IPS-NIHi7 (cell line): ENCODE data around the gene PIGS.
"Not testable (repeated sequence)": the region's sequence is repeated elsewhere in the genome, so short reads cannot be mapped to it uniquely, and the experiment has no call there.

Source experiments
- DNase-seq: peaks from one replicate; pipeline ENCODE4 v3.0.0; 2012; ENCODE audit warnings: mixed read lengths; ENCODE audit errors: extremely low spot score

The PIGS gene

GRCh38 chr17:28529013-28529400 lies 42.3 kb downstream of the PIGS start:
- no peak for DNase-seq

GRCh38 chr17:28528327-28529012 lies 42.9 kb downstream of the PIGS start:
- DNase-seq = no peak

GRCh38 chr17:28527859-28528258 lies 43.5 kb downstream of the PIGS start:
- DNase-seq = no peak

- no peak for DNase-seq
These were observed 44.1 kb downstream of the PIGS start for GRCh38 chr17:28527181-28527681.

GRCh38 chr17:28526381-28526780 lies 44.9 kb downstream of the PIGS start:
- no peak for DNase-seq

GRCh38 chr17:28524476-28525424 lies 46.6 kb downstream of the PIGS start:
- no peak for DNase-seq

- DNase-seq = no peak
These were observed 47.4 kb downstream of the PIGS start for GRCh38 chr17:28523876-28524275.

- DNase-seq = no peak
These were observed 48.1 kb downstream of the PIGS start for GRCh38 chr17:28523186-28523585.

GRCh38 chr17:28522281-28522680 lies 49.0 kb downstream of the PIGS start:
- not testable (repeated sequence) for DNase-seq

GRCh38 chr17:28521311-28522085 lies 49.8 kb downstream of the PIGS start:
- peak; percentile 75 for DNase-seq

- no peak for DNase-seq
These were observed 50.6 kb downstream of the PIGS start for GRCh38 chr17:28520687-28521086.

- no peak for DNase-seq
These were observed 52.1 kb downstream of the PIGS start for GRCh38 chr17:28519236-28519635.

- no peak for DNase-seq
These were observed 52.7 kb downstream of the PIGS start for GRCh38 chr17:28518578-28518977.

GRCh38 chr17:28518132-28518531 lies 53.2 kb downstream of the PIGS start:
- no peak for DNase-seq

GRCh38 chr17:28515518-28515917 lies 55.8 kb downstream of the PIGS start:
- DNase-seq = no peak

- no peak for DNase-seq
These were observed 56.7 kb downstream of the PIGS start for GRCh38 chr17:28514561-28515002.

GRCh38 chr17:28513476-28513875 lies 57.8 kb downstream of the PIGS start:
- no peak for DNase-seq

GRCh38 chr17:28511858-28512461 lies 59.4 kb downstream of the PIGS start:
- DNase-seq = no peak

GRCh38 chr17:28509789-28510188 lies 61.5 kb downstream of the PIGS start:
- DNase-seq = no peak

- DNase-seq = no peak
These were observed 63.1 kb downstream of the PIGS start for GRCh38 chr17:28508211-28508724.

GRCh38 chr17:28507567-28508203 lies 63.6 kb downstream of the PIGS start:
- DNase-seq = peak; percentile 58
